ENCODE data around the gene EXOC4.

DNA sequence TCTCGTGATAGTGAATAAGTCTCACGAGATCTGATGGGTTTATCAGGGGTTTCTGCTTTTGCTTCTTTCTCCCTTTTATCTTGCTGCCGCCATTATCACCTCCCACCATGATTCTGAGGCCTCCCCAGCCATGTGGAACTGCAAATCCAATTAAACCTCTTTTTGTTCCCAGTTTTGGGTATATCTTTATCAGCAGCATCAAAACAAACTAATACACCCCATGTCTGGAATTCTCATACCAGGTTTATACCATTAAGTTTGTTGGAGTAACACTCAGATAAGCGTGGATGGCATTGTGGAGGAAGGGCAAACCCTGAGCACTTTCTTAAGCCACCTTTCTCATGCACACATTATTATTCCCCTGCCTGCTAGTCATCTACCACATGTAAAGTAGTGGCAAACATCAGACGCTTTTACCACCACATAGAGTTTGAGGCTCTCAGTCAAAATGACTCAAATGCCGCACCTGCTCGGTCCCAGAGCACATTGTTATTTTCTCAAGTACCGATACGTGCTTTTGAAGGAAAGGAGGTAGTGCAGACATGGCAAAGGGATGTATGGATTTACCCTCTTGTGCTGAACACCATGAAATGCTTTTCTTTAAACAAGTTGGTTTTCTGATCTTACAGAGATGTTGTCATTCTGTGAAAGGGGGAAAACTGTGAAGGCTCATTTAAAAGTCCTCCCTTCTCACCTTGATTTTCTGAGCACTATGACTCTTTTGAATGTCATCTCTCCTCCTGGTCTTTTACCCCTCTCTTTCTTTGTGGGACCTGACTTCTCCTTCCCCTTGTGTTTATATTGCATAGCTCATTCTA lies 429.7 kb downstream of the EXOC4 start:
- TF ChIP-seq, protein P1, sequence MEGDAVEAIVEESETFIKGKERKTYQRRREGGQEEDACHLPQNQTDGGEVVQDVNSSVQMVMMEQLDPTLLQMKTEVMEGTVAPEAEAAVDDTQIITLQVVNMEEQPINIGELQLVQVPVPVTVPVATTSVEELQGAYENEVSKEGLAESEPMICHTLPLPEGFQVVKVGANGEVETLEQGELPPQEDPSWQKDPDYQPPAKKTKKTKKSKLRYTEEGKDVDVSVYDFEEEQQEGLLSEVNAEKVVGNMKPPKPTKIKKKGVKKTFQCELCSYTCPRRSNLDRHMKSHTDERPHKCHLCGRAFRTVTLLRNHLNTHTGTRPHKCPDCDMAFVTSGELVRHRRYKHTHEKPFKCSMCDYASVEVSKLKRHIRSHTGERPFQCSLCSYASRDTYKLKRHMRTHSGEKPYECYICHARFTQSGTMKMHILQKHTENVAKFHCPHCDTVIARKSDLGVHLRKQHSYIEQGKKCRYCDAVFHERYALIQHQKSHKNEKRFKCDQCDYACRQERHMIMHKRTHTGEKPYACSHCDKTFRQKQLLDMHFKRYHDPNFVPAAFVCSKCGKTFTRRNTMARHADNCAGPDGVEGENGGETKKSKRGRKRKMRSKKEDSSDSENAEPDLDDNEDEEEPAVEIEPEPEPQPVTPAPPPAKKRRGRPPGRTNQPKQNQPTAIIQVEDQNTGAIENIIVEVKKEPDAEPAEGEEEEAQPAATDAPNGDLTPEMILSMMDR (IDR thresholded peaks at IDR 0.05): no peak
- TF ChIP-seq POLR2A (IDR thresholded peaks at IDR 0.05) (no peak), POLR2AphosphoS5 (IDR thresholded peaks at IDR 0.05) (no peak)
